ES-I3 (cell line): Measurements from ENCODE around the gene RALGPS2.
"Not testable (repeated sequence)": the region's sequence is repeated elsewhere in the genome, so short reads cannot be mapped to it uniquely, and the experiment has no call there.

Experiments
- H3K36me3 ChIP-seq: 2 replicates; pipeline ENCODE4 v1.6.1; 2013; ENCODE audit warnings: mild to moderate bottlenecking, low read length, control low read depth, moderate library complexity; ENCODE audit not compliant: insufficient read depth
- H3K4me1 ChIP-seq: 2 replicates; pipeline ENCODE4 v1.6.1; 2013; ENCODE audit warnings: mild to moderate bottlenecking, control low read depth, low read length; ENCODE audit not compliant: insufficient read depth
- H3K9ac ChIP-seq: 2 replicates; pipeline ENCODE4 v1.6.1; 2013; ENCODE audit warnings: low read depth, mild to moderate bottlenecking, low read length, moderate library complexity
- H3K9me3 ChIP-seq: 2 replicates; pipeline ENCODE4 v1.6.1; 2013; ENCODE audit warnings: mild to moderate bottlenecking, low read length, moderate library complexity; ENCODE audit not compliant: control insufficient read depth, insufficient read depth

The RALGPS2 gene

GRCh38 chr1:178946855-178947676 is 222.0 kb downstream of the RALGPS2 start:
- Histone ChIP-seq H3K9ac (no peak overlapping the region), H3K36me3 (no peaks in the 10 kb centered on the region), H3K4me1 (peaks cover 3% of the 10 kb centered on the region; the same call in 1 of the 2 replicates), H3K9me3 (no peaks in the 10 kb centered on the region)

GRCh38 chr1:178947677-178947981 is 222.6 kb downstream of the RALGPS2 start:
- no peaks in the 10 kb centered on the region for H3K36me3 ChIP-seq
- no peaks in the 10 kb centered on the region for H3K9me3 ChIP-seq
- H3K4me1 ChIP-seq, result peaks cover 3% of the 10 kb centered on the region; the same call in 1 of the 2 replicates
- no peak overlapping the region for H3K9ac ChIP-seq

- Histone ChIP-seq H3K9me3 (no peaks in the 10 kb centered on the region), H3K4me1 (peaks cover 3% of the 10 kb centered on the region; the same call in 1 of the 2 replicates), H3K9ac (no peak overlapping the region), H3K36me3 (no peaks in the 10 kb centered on the region)
Observed at GRCh38 chr1:178948676-178949075, 223.6 kb downstream of the RALGPS2 start.

- not testable (repeated sequence) for H3K9ac ChIP-seq, H3K36me3 ChIP-seq, H3K4me1 ChIP-seq, H3K9me3 ChIP-seq
Observed at GRCh38 chr1:178949866-178950265, 224.8 kb downstream of the RALGPS2 start.

GRCh38 chr1:178951600-178951999 is 226.6 kb downstream of the RALGPS2 start:
- Histone ChIP-seq H3K4me1 (no peaks in the 10 kb centered on the region), H3K36me3 (no peaks in the 10 kb centered on the region), H3K9ac (no peak overlapping the region), H3K9me3 (no peaks in the 10 kb centered on the region)

- Histone ChIP-seq H3K9ac (no peak overlapping the region), H3K4me1 (no peaks in the 10 kb centered on the region), H3K9me3 (no peaks in the 10 kb centered on the region), H3K36me3 (no peaks in the 10 kb centered on the region)
Observed at GRCh38 chr1:178953034-178953433, 228.0 kb downstream of the RALGPS2 start.

GRCh38 chr1:178953538-178954324 is 228.7 kb downstream of the RALGPS2 start:
- Histone ChIP-seq H3K4me1 (no peaks in the 10 kb centered on the region), H3K36me3 (no peaks in the 10 kb centered on the region), H3K9ac (no peak overlapping the region), H3K9me3 (no peaks in the 10 kb centered on the region)

- H3K9me3 ChIP-seq, result no peaks in the 10 kb centered on the region
- H3K9ac ChIP-seq, result no peak overlapping the region
- H3K36me3 ChIP-seq, result no peaks in the 10 kb centered on the region
- H3K4me1 ChIP-seq, result no peaks in the 10 kb centered on the region
Observed at GRCh38 chr1:178954325-178954690, 229.3 kb downstream of the RALGPS2 start.

GRCh38 chr1:178954937-178955336 is 229.9 kb downstream of the RALGPS2 start:
- no peak overlapping the region for H3K9ac ChIP-seq
- H3K9me3 ChIP-seq, result no peaks in the 10 kb centered on the region
- H3K36me3 ChIP-seq, result no peaks in the 10 kb centered on the region
- no peaks in the 10 kb centered on the region for H3K4me1 ChIP-seq

- Histone ChIP-seq H3K9ac (no peak overlapping the region), H3K9me3 (no peaks in the 10 kb centered on the region), H3K36me3 (no peaks in the 10 kb centered on the region), H3K4me1 (no peaks in the 10 kb centered on the region)
Observed at GRCh38 chr1:178955391-178955954, 230.4 kb downstream of the RALGPS2 start.

GRCh38 chr1:178958491-178958890 is 233.4 kb downstream of the RALGPS2 start:
- H3K4me1 ChIP-seq, result no peaks in the 10 kb centered on the region
- H3K36me3 ChIP-seq, result no peaks in the 10 kb centered on the region
- H3K9me3 ChIP-seq, result no peaks in the 10 kb centered on the region
- H3K9ac ChIP-seq, result no peak overlapping the region

GRCh38 chr1:178959543-178960460 is 234.8 kb downstream of the RALGPS2 start:
- Histone ChIP-seq H3K9ac (no peak overlapping the region), H3K4me1 (no peaks in the 10 kb centered on the region), H3K9me3 (no peaks in the 10 kb centered on the region), H3K36me3 (no peaks in the 10 kb centered on the region)

- Histone ChIP-seq H3K4me1 (no peaks in the 10 kb centered on the region), H3K9me3 (no peaks in the 10 kb centered on the region), H3K9ac (no peak overlapping the region), H3K36me3 (no peaks in the 10 kb centered on the region)
Observed at GRCh38 chr1:178960482-178961240, 235.6 kb downstream of the RALGPS2 start.
